Nephron (organoid): ENCODE results near the gene HOXA7.

Experiments
- H3K27ac Mint-ChIP-seq, 3 experiments: 2 replicates each; pipeline ENCODE4 v1.8.0; 2020; ENCODE audit warnings: mixed read lengths in 3 of 3, mild to moderate bottlenecking in 2 of 3, moderate library complexity in 1 of 3
- H3K27me3 Mint-ChIP-seq: 2 replicates; pipeline ENCODE4 v1.8.0; 2021; ENCODE audit warnings: low read depth, mild to moderate bottlenecking, moderate library complexity, mixed read lengths
- H3K36me3 Mint-ChIP-seq: 2 replicates; pipeline ENCODE4 v1.8.0; 2020; ENCODE audit warnings: low read depth, mixed read lengths
- H3K4me1 Mint-ChIP-seq: 2 replicates; pipeline ENCODE4 v1.8.0; 2020; ENCODE audit warnings: mixed read lengths
- H3K4me3 Mint-ChIP-seq, 3 experiments: 2 replicates each; pipeline ENCODE4 v1.8.0; 2020; ENCODE audit warnings: mild to moderate bottlenecking in 3 of 3, mixed read lengths in 3 of 3, moderate library complexity in 2 of 3
- H3K9me3 Mint-ChIP-seq: 2 replicates; pipeline ENCODE4 v1.8.0; 2020; ENCODE audit warnings: mixed read lengths
- CTCF ChIP-seq, 3 experiments: fragments of 200-600 bp; sonication (generic); IDR thresholded peaks; one replicate each; pipeline ENCODE4 v1.5.0; 2021; ENCODE audit warnings: antibody characterized with exemption in 3 of 3; ENCODE audit not compliant: unreplicated experiment in 3 of 3

Gene HOXA7

GRCh38 chr7:27108390-27109127 lies 47.9 kb downstream of the HOXA7 start:
- peak overlapping the region; percentile 99 to 100 (median 100) for H3K27ac Mint-ChIP-seq
- no peak for TF ChIP-seq CTCF (IDR thresholded peaks at IDR 0.05; ENCODE audit: unreplicated experiment in 3 of 3)

GRCh38 chr7:27107391-27108381 lies 48.8 kb downstream of the HOXA7 start:
- Mint-ChIP-seq H3K4me3 (peak overlapping the region; percentile 83 to 96 (median 86)), H3K27me3 (peaks cover 24% of the 10 kb centered on the region), H3K27ac (peak overlapping the region; percentile 99 to 100 (median 100)), H3K36me3 (peaks cover 39% of the 10 kb centered on the region), H3K9me3 (no peaks in the 10 kb centered on the region), H3K4me1 (peaks cover 86% of the 10 kb centered on the region)
- no peak for TF ChIP-seq CTCF (IDR thresholded peaks at IDR 0.05; ENCODE audit: unreplicated experiment in 3 of 3)

More at GRCh38 chr7:27108390-27109127, 47.9 kb downstream of the HOXA7 start:
- Mint-ChIP-seq H3K36me3 (peaks cover 43% of the 10 kb centered on the region), H3K4me3 (peak overlapping the region; percentile 83 to 96 (median 86)), H3K27me3 (peaks cover 18% of the 10 kb centered on the region), H3K4me1 (peaks cover 78% of the 10 kb centered on the region), H3K9me3 (no peaks in the 10 kb centered on the region)

- Mint-ChIP-seq H3K27ac (peak overlapping the region; percentile 99 to 100 (median 100)), H3K4me1 (peaks cover 85% of the 10 kb centered on the region), H3K27me3 (peaks cover 28% of the 10 kb centered on the region), H3K36me3 (peaks cover 38% of the 10 kb centered on the region), H3K4me3 (peak overlapping the region; percentile 83 to 96 (median 85)), H3K9me3 (no peaks in the 10 kb centered on the region)
- no peak for TF ChIP-seq CTCF (IDR thresholded peaks at IDR 0.05; ENCODE audit: unreplicated experiment in 3 of 3)
These were observed 49.6 kb downstream of the HOXA7 start for GRCh38 chr7:27106901-27107240.

DNA sequence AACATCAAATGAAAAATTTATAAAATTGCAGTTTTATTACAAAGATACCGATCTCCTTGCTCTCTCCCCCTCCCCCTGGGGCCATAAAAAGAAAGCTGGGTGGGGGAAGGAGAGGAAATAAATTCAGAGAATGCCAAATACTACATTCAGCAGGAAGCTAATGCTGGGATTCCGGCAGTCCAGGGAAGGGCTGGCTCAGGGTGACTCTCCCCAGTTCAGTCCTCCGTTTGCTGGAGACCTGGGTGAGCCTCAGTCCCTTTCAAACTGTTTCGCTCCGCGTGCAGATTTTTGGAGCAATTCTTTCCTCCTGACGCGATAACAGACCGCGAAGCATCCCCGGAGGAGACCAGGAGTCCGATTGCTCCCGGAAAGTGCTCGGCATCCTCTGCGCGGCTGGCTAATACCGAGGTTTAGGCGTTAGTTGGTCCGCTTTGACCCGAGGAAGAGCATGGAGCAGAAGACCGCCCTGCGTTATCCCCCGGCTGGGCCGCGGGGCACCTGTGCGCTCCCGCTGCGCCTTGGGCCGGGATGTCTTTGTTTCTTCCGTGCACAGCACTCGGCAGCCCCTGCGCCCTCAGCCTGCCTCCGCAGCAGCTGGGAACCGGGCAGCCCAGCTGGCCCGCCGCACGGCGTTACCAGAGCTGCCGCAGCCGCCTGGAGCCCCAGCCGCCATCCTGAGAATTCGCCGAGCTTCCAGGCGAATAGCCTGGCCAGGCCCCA lies 50.1 kb downstream of the HOXA7 start:
- Mint-ChIP-seq H3K36me3 (peaks cover 39% of the 10 kb centered on the region), H3K4me1 (peaks cover 85% of the 10 kb centered on the region), H3K9me3 (no peaks in the 10 kb centered on the region), H3K4me3 (peak overlapping the region; percentile 83 to 96 (median 85)), H3K27ac (peak overlapping the region; percentile 99 to 100 (median 100)), H3K27me3 (peaks cover 34% of the 10 kb centered on the region)
- no peak for TF ChIP-seq CTCF (IDR thresholded peaks at IDR 0.05; ENCODE audit: unreplicated experiment in 3 of 3)

GRCh38 chr7:27105301-27106031 lies 51.0 kb downstream of the HOXA7 start:
- no peaks in the 10 kb centered on the region for H3K9me3 Mint-ChIP-seq
- peaks cover 44% of the 10 kb centered on the region for H3K36me3 Mint-ChIP-seq
- H3K4me3 Mint-ChIP-seq: peak overlapping the region; percentile 83 to 96 (median 85)
- H3K27me3 Mint-ChIP-seq: peaks cover 38% of the 10 kb centered on the region
- TF ChIP-seq CTCF (IDR thresholded peaks at IDR 0.05; ENCODE audit: unreplicated experiment in 3 of 3): no peak
- H3K27ac Mint-ChIP-seq: peak overlapping the region; percentile 99 to 100 (median 100)
- H3K4me1 Mint-ChIP-seq: peaks cover 85% of the 10 kb centered on the region
